Astrocyte (in vitro differentiated cells and primary cell): Measurements from ENCODE around the gene CLEC2B.

Experiments used
- EZH2 ChIP-seq: IDR thresholded peaks from 2 replicates; pipeline ENCODE4 v1.6.1; 2012; ENCODE audit warnings: mild to moderate bottlenecking, low read length, inconsistent platforms; ENCODE audit not compliant: insufficient read depth
- TF ChIP-seq, protein P1 (sequence below): IDR thresholded peaks from 2 replicates; pipeline ENCODE4 v1.5.1; 2011; ENCODE audit warnings: low read depth, mild to moderate bottlenecking, inconsistent platforms, low read length, moderate library complexity; ENCODE audit not compliant: insufficient read depth

DNA sequence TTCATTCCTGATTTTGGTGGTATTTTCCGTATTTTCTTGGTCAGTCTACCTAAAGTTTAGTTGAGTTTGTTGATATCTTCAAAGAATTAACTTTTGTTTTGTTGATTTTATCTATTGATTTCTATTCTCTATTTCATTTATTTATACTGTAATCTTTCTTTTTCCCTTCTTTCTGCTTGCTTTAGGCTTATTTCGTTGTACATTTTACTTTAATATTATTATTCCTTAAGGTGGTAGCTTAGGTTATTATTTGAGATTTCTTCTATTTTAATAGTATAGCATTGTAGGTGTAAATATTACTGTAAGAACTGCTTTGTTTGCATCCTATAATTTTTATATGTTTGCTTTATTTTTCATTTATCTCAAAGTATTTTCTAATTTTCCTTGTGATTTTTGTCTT lies 63.3 kb downstream of the CLEC2B start:
- TF ChIP-seq, protein P1, sequence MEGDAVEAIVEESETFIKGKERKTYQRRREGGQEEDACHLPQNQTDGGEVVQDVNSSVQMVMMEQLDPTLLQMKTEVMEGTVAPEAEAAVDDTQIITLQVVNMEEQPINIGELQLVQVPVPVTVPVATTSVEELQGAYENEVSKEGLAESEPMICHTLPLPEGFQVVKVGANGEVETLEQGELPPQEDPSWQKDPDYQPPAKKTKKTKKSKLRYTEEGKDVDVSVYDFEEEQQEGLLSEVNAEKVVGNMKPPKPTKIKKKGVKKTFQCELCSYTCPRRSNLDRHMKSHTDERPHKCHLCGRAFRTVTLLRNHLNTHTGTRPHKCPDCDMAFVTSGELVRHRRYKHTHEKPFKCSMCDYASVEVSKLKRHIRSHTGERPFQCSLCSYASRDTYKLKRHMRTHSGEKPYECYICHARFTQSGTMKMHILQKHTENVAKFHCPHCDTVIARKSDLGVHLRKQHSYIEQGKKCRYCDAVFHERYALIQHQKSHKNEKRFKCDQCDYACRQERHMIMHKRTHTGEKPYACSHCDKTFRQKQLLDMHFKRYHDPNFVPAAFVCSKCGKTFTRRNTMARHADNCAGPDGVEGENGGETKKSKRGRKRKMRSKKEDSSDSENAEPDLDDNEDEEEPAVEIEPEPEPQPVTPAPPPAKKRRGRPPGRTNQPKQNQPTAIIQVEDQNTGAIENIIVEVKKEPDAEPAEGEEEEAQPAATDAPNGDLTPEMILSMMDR, result no peak
- TF ChIP-seq EZH2, result no peak
